Globus pallidus (tissue), 1 donor: ENCODE results near the gene VMAC.

Experiments used
- DNase-seq: peaks from one replicate; pipeline ENCODE4 v3.0.0-alpha.2; 2015; ENCODE audit warnings: low spot score

VMAC gene

GRCh38 chr19:5952193-5953029 is 47.7 kb downstream of the VMAC start:
- no peak for DNase-seq

GRCh38 chr19:5953030-5953589 is 48.4 kb downstream of the VMAC start:
- no peak for DNase-seq

GRCh38 chr19:5953680-5954213 is 49.1 kb downstream of the VMAC start:
- DNase-seq: no peak

- DNase-seq: no peak
Observed at GRCh38 chr19:5954293-5954692, 49.6 kb downstream of the VMAC start.

- no peak for DNase-seq
Observed at GRCh38 chr19:5955636-5955935, 50.9 kb downstream of the VMAC start.

GRCh38 chr19:5956323-5956722 is 51.7 kb downstream of the VMAC start:
- no peak for DNase-seq

- DNase-seq: no peak
Observed at GRCh38 chr19:5956728-5957127, 52.1 kb downstream of the VMAC start.

GRCh38 chr19:5957170-5957569 is 52.5 kb downstream of the VMAC start:
- DNase-seq: no peak

GRCh38 chr19:5958074-5958850 is 53.6 kb downstream of the VMAC start:
- DNase-seq: no peak

- no peak for DNase-seq
Observed at GRCh38 chr19:5958851-5959122, 54.1 kb downstream of the VMAC start.

GRCh38 chr19:5959260-5960004 is 54.8 kb downstream of the VMAC start:
- DNase-seq: no peak
